ENCODE results near the gene SOCS1. TPM values are rescaled to one million over a fixed set of nuclear protein-coding genes. Genes with fewer than 3 reads are reported as not detected.

The SOCS1 gene
- total RNA-seq, 1 experiment from 2014 or later: 12.5 TPM

DNA sequence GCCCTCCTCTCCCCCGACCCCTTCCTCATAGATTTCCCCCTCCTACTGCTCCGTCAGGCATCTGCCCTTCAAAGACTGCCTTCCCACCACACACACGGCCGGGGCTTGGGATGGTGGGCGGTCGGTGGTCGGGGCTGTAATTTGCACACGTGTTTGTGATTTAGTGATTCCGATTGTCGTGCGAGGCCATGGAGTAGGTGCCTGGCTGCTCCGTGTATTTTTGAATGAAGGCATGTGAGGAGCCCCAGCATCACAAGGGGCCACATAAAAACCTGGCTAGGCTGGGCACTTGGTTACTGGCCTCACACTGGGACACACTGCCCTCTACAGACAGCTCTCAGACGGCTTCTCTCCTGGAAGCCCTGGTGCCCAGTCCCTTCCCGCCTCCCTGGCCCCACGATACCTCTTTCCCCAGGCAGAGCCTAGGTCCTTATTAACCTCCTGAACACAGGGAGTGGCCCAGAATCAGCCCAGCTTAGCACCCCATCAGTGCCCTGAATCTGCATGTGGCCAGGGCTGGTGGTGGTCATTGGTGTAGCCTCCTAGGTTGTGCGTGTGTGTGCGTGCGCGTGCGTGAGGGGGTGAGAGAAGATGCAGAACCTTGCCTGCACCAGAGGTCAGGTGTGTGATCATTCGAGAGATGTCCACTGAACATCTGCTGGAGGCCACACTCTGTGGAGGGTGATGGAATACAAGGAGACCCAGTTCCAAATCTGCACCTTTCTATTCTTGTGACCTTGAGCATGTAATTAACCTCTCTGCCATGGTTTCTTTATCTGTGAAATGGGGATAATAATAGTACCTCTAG lies 1.3 kb upstream of the SOCS1 start:
- Histone ChIP-seq H3K9ac (ENCODE audit: low read length) (peak overlapping the region; percentile 79), H4K20me1 (ENCODE audit: low read length) (peaks cover 22% of the 10 kb centered on the region), H3K4me3 (ENCODE audit: low read length) (peak overlapping the region; percentile 82), H3K9me2 (replicated peaks; ENCODE audit: low read length) (no peaks in the 10 kb centered on the region), H3K4me1 (ENCODE audit: insufficient read depth, low read length) (peaks cover 21% of the 10 kb centered on the region), H3F3A (ENCODE audit: low read length, unreplicated experiment) (no peaks in the 10 kb centered on the region), H3K36me3 (ENCODE audit: low read depth, low read length) (no peaks in the 10 kb centered on the region), H2AFZ (ENCODE audit: low read length) (peak overlapping the region; percentile 73), H3K9me3 (ENCODE audit: low read length) (no peaks in the 10 kb centered on the region), H3K4me2 (ENCODE audit: low read length) (peak overlapping the region; percentile 99), H3K27ac (ENCODE audit: low read length) (peak overlapping the region; percentile 75), H3K79me2 (ENCODE audit: low read length) (peaks cover 26% of the 10 kb centered on the region), H3K27me3 (ENCODE audit: low read length) (no peaks in the 10 kb centered on the region)
- intact Hi-C loops (cut with micrococcal nuclease): loop anchor here (1.0 to 10.0 kb wide), 3 partner anchors 100 to 286 kb away; no protein-coding TSS in a partner anchor
- ChIA-PET POLR2A (ENCODE audit: unreplicated experiment) (no interaction called here), CTCF (interaction anchor here (0.6 to 1.0 kb wide), 2 partner anchors 96 to 286 kb away, joined by 4 to 7 read pairs; no protein-coding TSS in a partner anchor)
- DNase-seq: peak; percentile 75
- no TSS peak for BruUV-seq (replicated peaks)
- TF ChIP-seq, protein P1, sequence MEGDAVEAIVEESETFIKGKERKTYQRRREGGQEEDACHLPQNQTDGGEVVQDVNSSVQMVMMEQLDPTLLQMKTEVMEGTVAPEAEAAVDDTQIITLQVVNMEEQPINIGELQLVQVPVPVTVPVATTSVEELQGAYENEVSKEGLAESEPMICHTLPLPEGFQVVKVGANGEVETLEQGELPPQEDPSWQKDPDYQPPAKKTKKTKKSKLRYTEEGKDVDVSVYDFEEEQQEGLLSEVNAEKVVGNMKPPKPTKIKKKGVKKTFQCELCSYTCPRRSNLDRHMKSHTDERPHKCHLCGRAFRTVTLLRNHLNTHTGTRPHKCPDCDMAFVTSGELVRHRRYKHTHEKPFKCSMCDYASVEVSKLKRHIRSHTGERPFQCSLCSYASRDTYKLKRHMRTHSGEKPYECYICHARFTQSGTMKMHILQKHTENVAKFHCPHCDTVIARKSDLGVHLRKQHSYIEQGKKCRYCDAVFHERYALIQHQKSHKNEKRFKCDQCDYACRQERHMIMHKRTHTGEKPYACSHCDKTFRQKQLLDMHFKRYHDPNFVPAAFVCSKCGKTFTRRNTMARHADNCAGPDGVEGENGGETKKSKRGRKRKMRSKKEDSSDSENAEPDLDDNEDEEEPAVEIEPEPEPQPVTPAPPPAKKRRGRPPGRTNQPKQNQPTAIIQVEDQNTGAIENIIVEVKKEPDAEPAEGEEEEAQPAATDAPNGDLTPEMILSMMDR (conservative IDR thresholded peaks at IDR 0.05; ENCODE audit: low read depth, low read length): peak; percentile 69
- TF ChIP-seq EZH2 (IDR thresholded peaks at IDR 0.05; ENCODE audit: low read length, unreplicated experiment): no peak
- peak; percentile 58 for ATAC-seq

DNA sequence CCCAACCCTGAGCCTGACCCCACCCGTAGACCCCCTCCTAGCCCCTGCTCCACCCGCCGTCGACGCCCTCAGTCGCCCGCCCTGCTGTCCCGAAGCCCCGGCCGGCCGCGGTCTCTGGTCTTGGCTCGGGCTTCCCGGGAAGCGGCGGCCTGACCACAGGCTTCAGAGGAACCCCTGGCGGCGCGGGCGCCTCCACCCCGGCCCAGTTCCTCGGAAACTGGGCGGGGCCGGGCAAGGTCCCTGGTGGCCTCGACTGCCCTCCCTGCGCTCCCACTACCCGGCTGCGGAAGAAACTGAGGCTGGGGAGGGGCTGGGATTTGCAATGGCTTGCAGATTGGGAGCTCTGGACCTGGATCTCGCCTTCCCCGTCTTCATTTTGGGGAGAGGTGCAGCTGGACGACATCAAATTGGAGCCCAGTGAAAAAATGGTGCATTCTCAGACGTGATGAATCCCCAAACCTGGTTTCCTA lies 692 bp upstream of the SOCS1 start:
- peak; percentile 41 for DNase-seq
- intact Hi-C loops (cut with micrococcal nuclease): loop anchor here (1.0 to 10.0 kb wide), 3 partner anchors 101 to 285 kb away; no protein-coding TSS in a partner anchor
- Histone ChIP-seq H2AFZ (ENCODE audit: low read length) (peak overlapping the region; percentile 73), H3K79me2 (ENCODE audit: low read length) (peaks cover 26% of the 10 kb centered on the region), H3K9me3 (ENCODE audit: low read length) (no peaks in the 10 kb centered on the region), H3K27me3 (ENCODE audit: low read length) (no peaks in the 10 kb centered on the region), H3K27ac (ENCODE audit: low read length) (peak overlapping the region; percentile 75), H3K9ac (ENCODE audit: low read length) (peak overlapping the region; percentile 79), H3K4me1 (ENCODE audit: insufficient read depth, low read length) (peaks cover 21% of the 10 kb centered on the region), H3K9me2 (replicated peaks; ENCODE audit: low read length) (no peaks in the 10 kb centered on the region), H3K4me3 (ENCODE audit: low read length) (peak overlapping the region; percentile 82), H3K36me3 (ENCODE audit: low read depth, low read length) (no peaks in the 10 kb centered on the region), H4K20me1 (ENCODE audit: low read length) (peaks cover 22% of the 10 kb centered on the region), H3F3A (ENCODE audit: low read length, unreplicated experiment) (no peaks in the 10 kb centered on the region), H3K4me2 (ENCODE audit: low read length) (peak overlapping the region; percentile 99)
- TF ChIP-seq EZH2phosphoT487 (IDR thresholded peaks at IDR 0.05; ENCODE audit: borderline replicate concordance, low read length) (no peak), EZH2 (IDR thresholded peaks at IDR 0.05; ENCODE audit: low read length, unreplicated experiment) (no peak)
- TF ChIP-seq, protein P1 (conservative IDR thresholded peaks at IDR 0.05; ENCODE audit: low read depth, low read length): no peak
- ATAC-seq: peak; percentile 39
- BruUV-seq (replicated peaks): TSS peak; percentile 41
- ChIA-PET CTCF (interaction anchor here (0.6 to 2.4 kb wide), 6 partner anchors 55 to 333 kb away, joined by 3 to 25 read pairs (median 5); no protein-coding TSS in a partner anchor), POLR2A (ENCODE audit: unreplicated experiment) (interaction anchor here (0.5 to 0.9 kb wide), 8 partner anchors 11 to 528 kb away, joined by 3 to 6 read pairs (median 5); no protein-coding TSS in a partner anchor)

Data from PC-3 (cell line).